K562 (cell line): ENCODE data around the gene IQCK. TPM values are rescaled to one million over a fixed set of nuclear protein-coding genes. Genes with fewer than 3 reads are reported as not detected.

ENCODE experiments used
- ATAC-seq: fragments of 200-7000 bp; cut with Tn5 transposase; 3 replicates; pipeline ENCODE4 v1.9.1; 2020; ENCODE audit warnings: moderate library complexity
- BruUV-seq: library from RNA; stranded (reverse); fragments of 400-500 nt; replicated peaks from 2 replicates; lab custom pipeline; 2021; lab: Mats Ljungman, UMichigan
- CTCF ChIA-PET: fragments of 300-600 bp; formaldehyde crosslinking; extraction: SDS; loops from one replicate; lab custom pipeline; 2021; ENCODE audit warnings: low intra/inter-chr PET ratio; lab: Yijun Ruan, JAX
- POLR2A ChIA-PET: fragments of 300-600, 350-650 bp; sonication (Branson Sonifier 250); formaldehyde crosslinking; extraction: SDS; loops from one replicate; lab custom pipeline; 2021; ENCODE audit warnings: antibody characterized with exemption, inconsistent platforms; lab: Yijun Ruan, JAX
- DNase-seq, 4 experiments: peaks; one replicate each; pipeline versions ENCODE4 v3.0.0 to v3.0.0-alpha.2; 2011 to 2018; ENCODE audit warnings: low spot score in 3 of 4, mixed read lengths in 3 of 4; ENCODE audit errors: extremely low read depth in 1 of 4
- FAIRE-seq: peaks from 2 replicates; lab custom pipeline; 2011; peaks lifted over from hg19 to GRCh38; lab: Jason Lieb, UNC
- H2AFZ ChIP-seq: 2 replicates; pipeline ENCODE4 v1.6.0; 2011; ENCODE audit warnings: low read depth, low read length, control low read depth, inconsistent platforms
- H3K27ac ChIP-seq: fragments of 200-600 bp; 3 replicates; pipeline ENCODE4 v1.8.0; 2011; ENCODE audit warnings: low read depth, mild to moderate bottlenecking, control low read depth, inconsistent platforms, low read length, moderate library complexity, mixed read lengths; ENCODE audit errors: extremely low read depth
- H3K27me3 ChIP-seq, 2 experiments: fragments of 300-600 bp in 1 of 2; 2 replicates in 1 of 2; 3 replicates in 1 of 2; pipeline versions ENCODE4 v1.6.0 to v1.8.0; 2011; ENCODE audit warnings: inconsistent platforms in 2 of 2, low read length in 2 of 2, mild to moderate bottlenecking in 1 of 2, mixed read lengths in 1 of 2, moderate library complexity in 1 of 2; ENCODE audit not compliant: control insufficient read depth in 2 of 2, insufficient read depth in 2 of 2
- H3K36me3 ChIP-seq: fragments of 300-600 bp; 3 replicates; pipeline ENCODE4 v1.8.0; 2011; ENCODE audit warnings: mild to moderate bottlenecking, low read length, inconsistent platforms; ENCODE audit not compliant: control insufficient read depth, insufficient read depth
- H3K4me1 ChIP-seq, 2 experiments: fragments of 200-600 bp in 1 of 2; replicated peaks in 1 of 2; 2 replicates in 1 of 2; 3 replicates in 1 of 2; pipeline versions ENCODE4 v1.5.1 to v1.8.0; 2011; ENCODE audit warnings: inconsistent platforms in 2 of 2, low read length in 2 of 2, mild to moderate bottlenecking in 1 of 2, mixed read lengths in 1 of 2, moderate library complexity in 1 of 2; ENCODE audit not compliant: control insufficient read depth in 2 of 2, insufficient read depth in 2 of 2
- H3K4me2 ChIP-seq: 2 replicates; pipeline ENCODE4 v1.6.1; 2011; ENCODE audit warnings: low read length, control low read depth, inconsistent platforms, mixed read lengths; ENCODE audit not compliant: insufficient read depth
- H3K4me3 ChIP-seq: fragments of 200-600 bp; sonication (generic), shearing (Covaris generic); 2 replicates; pipeline ENCODE4 v1.5.1; 2016; ENCODE audit warnings: control low read depth, inconsistent platforms
- H3K79me2 ChIP-seq: fragments of 200-600 bp; 3 replicates; pipeline ENCODE4 v1.8.0; 2011; ENCODE audit warnings: low read length, inconsistent platforms; ENCODE audit not compliant: control insufficient read depth, insufficient read depth
- H3K9ac ChIP-seq, 2 experiments: 2 replicates each; pipeline versions ENCODE4 v1.6.0 to v1.6.1; 2011; ENCODE audit warnings: low read depth in 2 of 2, low read length in 2 of 2, control low read depth in 1 of 2, inconsistent platforms in 1 of 2, mild to moderate bottlenecking in 1 of 2, mixed read lengths in 1 of 2; ENCODE audit not compliant: insufficient read depth in 1 of 2
- H3K9me1 ChIP-seq: one replicate; pipeline ENCODE4 v1.6.0; 2011; ENCODE audit warnings: inconsistent platforms, mild to moderate bottlenecking, low read length, moderate library complexity; ENCODE audit not compliant: control insufficient read depth, insufficient read depth
- H3K9me3 ChIP-seq: replicated peaks from 2 replicates; pipeline ENCODE4 v1.5.1; 2011; ENCODE audit warnings: low read depth, low read length, inconsistent platforms; ENCODE audit not compliant: control insufficient read depth, insufficient read depth
- H4K20me1 ChIP-seq: replicated peaks from 2 replicates; pipeline ENCODE4 v1.6.1; 2011; ENCODE audit warnings: low read length, inconsistent platforms, mixed read lengths; ENCODE audit not compliant: control insufficient read depth, insufficient read depth
- FIP1L1 ChIP-seq: fragments of 200-400 bp; formaldehyde crosslinking; IDR thresholded peaks from 2 replicates; pipeline ENCODE4 v1.6.1; 2018; ENCODE audit warnings: mild to moderate bottlenecking, low read depth, low read length; ENCODE audit not compliant: poor library complexity, severe bottlenecking
- MEIS2 ChIP-seq: fragments of 450-650 bp; IDR thresholded peaks from 2 replicates; pipeline ENCODE4 v1.6.1; 2014; ENCODE audit warnings: mild to moderate bottlenecking; ENCODE audit not compliant: partially characterized antibody
- RREB1 ChIP-seq: fragments of 250-450 bp; sonication (Bioruptor Pico); IDR thresholded peaks from 2 replicates; pipeline ENCODE4 v1.4.0; 2020
- SNIP1 ChIP-seq: fragments of 450-650 bp; IDR thresholded peaks from 2 replicates; pipeline ENCODE4 v1.7.1; 2017; ENCODE audit warnings: low read depth, mild to moderate bottlenecking
- ZNF407 ChIP-seq: fragments of 450-650 bp; IDR thresholded peaks from 2 replicates; pipeline ENCODE4 v1.6.1; 2016; ENCODE audit warnings: low read depth
- WGBS: fragments of 100-300 bp; shearing (Covaris generic); methylation state at CpG from one replicate; pipeline ENCODE4 v1.1.6; 2016; ENCODE audit warnings: low coverage, mixed read lengths; ENCODE audit not compliant: insufficient coverage; ENCODE audit errors: missing lambda C conversion rate; 5-methylcytosine and 5-hydroxymethylcytosine counted together
- in situ Hi-C: fragments of 300-500 bp; cut with MboI; formaldehyde crosslinking; loops from 4 replicates; pipeline ENCODE4 v1.15.0; 2018; ENCODE audit warnings: inconsistent platforms, mixed read lengths
- intact Hi-C: fragments of 100-400 bp; cut with micrococcal nuclease; formaldehyde crosslinking; loops from 2 replicates; pipeline ENCODE4 v1.14.2; 2022
- polyA plus RNA-seq, 8 experiments: library from polyadenylated mRNA; depleted of rRNA in 4 of 8; stranded (reverse) in 5 of 8; unstranded in 3 of 8; fragments of >200 nt; fragmentation: Nextera tagmentation in 2 of 8; fragmentation: Illumina TruSeq in 1 of 8; extraction: Ambion mirVana in 2 of 8; extraction: Trizol in 1 of 8; gene quantifications; 2 replicates each; pipeline versions ENCODE4 v1.2.1 to v1.2.3, GENCODE V29; 2011 to 2014; ENCODE audit warnings: inconsistent platforms in 1 of 8, missing spikeins in 1 of 8
- total RNA-seq, 7 experiments: library from RNA; depleted of rRNA in 6 of 7; stranded (reverse); fragments of >200 nt in 6 of 7; fragmentation: Illumina TruSeq in 2 of 7; extraction: Trizol in 2 of 7; gene quantifications; 2 replicates each; pipeline versions ENCODE4 v1.2.1 to v1.2.3, GENCODE V29; 2011 to 2021; ENCODE audit warnings: low replicate concordance in 1 of 7

IQCK gene
- total and polyA plus RNA-seq, 9 of the 15 experiments (the other 6 are each of a cell fraction or from before 2014, with no cell fraction given), result 5.2 to 12.2 (median 7.3) TPM

GRCh38 chr16:19694989-19695388 lies 23.1 kb upstream of the IQCK start (continued):
- TF ChIP-seq ZNF407, result no peak
- TF ChIP-seq, all 486 proteins: peak for 0

- no peak overlapping the region for H3K27ac ChIP-seq
- BruUV-seq, result no TSS peak
- no peak for TF ChIP-seq SNIP1
- TF ChIP-seq RREB1, result no peak
- TF ChIP-seq MEIS2, result peak; percentile 24
- TF ChIP-seq FIP1L1, result no peak
Observed at GRCh38 chr16:19696328-19696727, 21.7 kb upstream of the IQCK start.

More at GRCh38 chr16:19696328-19696727, 21.7 kb upstream of the IQCK start:
- Histone ChIP-seq H3K27me3 (no peaks in the 10 kb centered on the region), H3K9me3 (no peaks in the 10 kb centered on the region), H2AFZ (no peak overlapping the region), H3K36me3 (peaks cover 40% of the 10 kb centered on the region; the same call in 2 of the 3 replicates), H4K20me1 (peaks cover 11% of the 10 kb centered on the region; the same call in 1 of the 2 replicates), H3K4me2 (no peak overlapping the region), H3K9me1 (no peaks in the 10 kb centered on the region), H3K79me2 (no peaks in the 10 kb centered on the region; the same call in 2 of the 3 replicates), H3K4me1 (peaks cover 6 to 9% of the 10 kb centered on the region in 2 experiments; a peak in 4 of 5 replicates), H3K4me3 (no peak overlapping the region), H3K9ac (no peak overlapping the region)
- ChIA-PET CTCF (no interaction called here), POLR2A (interaction anchor here (0.6 to 1.7 kb wide), 5 partner anchors 9 to 19 kb away, joined by 3 to 5 read pairs (median 4); no protein-coding TSS in a partner anchor)
- 8% methylated on average over 10 of the region's 10 CpGs for WGBS
- in situ Hi-C loops, result no loop called here
- FAIRE-seq (no peak), ATAC-seq (peak; percentile 64), DNase-seq (peak in 2 of 4 experiments; percentile 57 to 75)
- intact Hi-C loops, result no loop called here
